Vagina (tissue), 2 donors: ENCODE measurements around the gene QSOX1. TPM values are rescaled to one million over a fixed set of nuclear protein-coding genes. Genes with fewer than 3 reads are reported as not detected.

ENCODE experiments used
- DNase-seq, 2 donors: peaks; one replicate each; pipeline ENCODE4 v3.0.0-alpha.2; 2017; ENCODE audit errors: extremely low spot score in 2 of 2
- H3K27ac ChIP-seq: fragments of 200-600 bp; sonication (generic); one replicate; pipeline ENCODE4 v1.5.1; 2019
- H3K27me3 ChIP-seq: fragments of 200-600 bp; sonication (generic); one replicate; pipeline ENCODE4 v1.5.1; 2019
- H3K36me3 ChIP-seq, 2 donors: fragments of 200-600 bp; sonication (generic); one replicate each; pipeline ENCODE4 v1.5.1; 2017 to 2019
- H3K4me1 ChIP-seq: fragments of 200-600 bp; sonication (generic); one replicate; pipeline ENCODE4 v1.5.1; 2019
- H3K4me3 ChIP-seq, 2 donors: fragments of 200-600 bp; sonication (generic); 1 replicate in 1 of 2; 2 replicates in 1 of 2; pipeline ENCODE4 v1.5.1; 2016 to 2019
- H3K9me3 ChIP-seq: fragments of 200-600 bp; sonication (generic); one replicate; pipeline ENCODE4 v1.5.1; 2019
- CTCF ChIP-seq, 3 experiments: fragments of 450-650 bp in 2 of 3; fragments of 200-600 bp in 1 of 3; sonication (generic) in 1 of 3; IDR thresholded peaks; one replicate each; pipeline ENCODE4 v1.5.1; 2017 to 2019; ENCODE audit warnings: antibody characterized with exemption in 3 of 3, mild to moderate bottlenecking in 2 of 3, moderate library complexity in 2 of 3
- POLR2A ChIP-seq, 2 donors: fragments of 450-650 bp; IDR thresholded peaks; one replicate each; pipeline ENCODE4 v1.6.1; 2017; ENCODE audit warnings: antibody characterized with exemption in 2 of 2, mild to moderate bottlenecking in 2 of 2, moderate library complexity in 2 of 2
- POLR2AphosphoS5 ChIP-seq, 2 donors: sonication (generic); formaldehyde crosslinking; IDR thresholded peaks; one replicate each; pipeline ENCODE4 v1.9.0; 2017; ENCODE audit warnings: antibody characterized with exemption in 2 of 2, mild to moderate bottlenecking in 2 of 2, low read depth in 1 of 2; ENCODE audit not compliant: insufficient read depth in 1 of 2
- intact Hi-C: fragments of 100-400 bp; cut with DNase I; formaldehyde crosslinking; loops from one replicate; pipeline ENCODE4 v1.15.1; 2023
- total RNA-seq: library from RNA; depleted of rRNA; stranded (reverse); fragments of >200 nt; gene quantifications from one replicate; pipeline ENCODE4 v1.2.3, GENCODE V29; 2016

The QSOX1 gene
- total RNA-seq, 1 donor from 2014 or later: 103 TPM

GRCh38 chr1:180168786-180169639, 14.3 kb downstream of the QSOX1 start:
- H3K27me3 ChIP-seq: no peaks in the 10 kb centered on the region
- intact Hi-C loops: no loop called here
- no peak overlapping the region for H3K4me3 ChIP-seq
- H3K4me1 ChIP-seq: peaks cover 65% of the 10 kb centered on the region
- TF ChIP-seq CTCF (IDR thresholded peaks at IDR 0.05) (no peak), POLR2AphosphoS5 (IDR thresholded peaks at IDR 0.05; ENCODE audit: insufficient read depth in 1 of 2, low read depth in 1 of 2) (peak in 1 of 2 donors; percentile 34)
- peaks cover 0 to 12% of the 10 kb centered on the region in 2 donors for H3K36me3 ChIP-seq
- no peak for DNase-seq
- no peaks in the 10 kb centered on the region for H3K9me3 ChIP-seq
- H3K27ac ChIP-seq: peak overlapping the region; percentile 73

- no peak for TF ChIP-seq CTCF (IDR thresholded peaks at IDR 0.05)
- no peak for TF ChIP-seq POLR2A (IDR thresholded peaks at IDR 0.05)
- no peak for TF ChIP-seq POLR2AphosphoS5 (IDR thresholded peaks at IDR 0.05; ENCODE audit: insufficient read depth in 1 of 2, low read depth in 1 of 2)
- intact Hi-C loops: loop anchor here (10.0 kb wide), 1 partner anchor 55 kb away; no protein-coding TSS in a partner anchor
- no peak for DNase-seq
- Histone ChIP-seq H3K4me3 (no peak overlapping the region), H3K27me3 (no peaks in the 10 kb centered on the region), H3K36me3 (peaks cover 0 to 12% of the 10 kb centered on the region in 2 donors), H3K9me3 (no peaks in the 10 kb centered on the region), H3K4me1 (peaks cover 71% of the 10 kb centered on the region), H3K27ac (no peak overlapping the region)
Observed at GRCh38 chr1:180169640-180170195, 15.0 kb downstream of the QSOX1 start.

GRCh38 chr1:180170546-180171151, 16.0 kb downstream of the QSOX1 start:
- Histone ChIP-seq H3K9me3 (no peaks in the 10 kb centered on the region), H3K4me3 (no peak overlapping the region), H3K27ac (no peak overlapping the region), H3K36me3 (peaks cover 0 to 12% of the 10 kb centered on the region in 2 donors), H3K27me3 (no peaks in the 10 kb centered on the region), H3K4me1 (peaks cover 68% of the 10 kb centered on the region)
- intact Hi-C loops: loop anchor here (10.0 kb wide), 1 partner anchor 56 kb away; no protein-coding TSS in a partner anchor
- no peak for DNase-seq
- TF ChIP-seq POLR2A (IDR thresholded peaks at IDR 0.05) (no peak), CTCF (IDR thresholded peaks at IDR 0.05) (no peak), POLR2AphosphoS5 (IDR thresholded peaks at IDR 0.05; ENCODE audit: insufficient read depth in 1 of 2, low read depth in 1 of 2) (peak in 1 of 2 donors; percentile 34)

- Histone ChIP-seq H3K36me3 (peaks cover 0 to 9% of the 10 kb centered on the region in 2 donors), H3K27me3 (no peaks in the 10 kb centered on the region), H3K4me1 (peaks cover 58% of the 10 kb centered on the region), H3K4me3 (no peak overlapping the region), H3K27ac (no peak overlapping the region), H3K9me3 (no peaks in the 10 kb centered on the region)
- TF ChIP-seq POLR2A (IDR thresholded peaks at IDR 0.05) (no peak), CTCF (IDR thresholded peaks at IDR 0.05) (no peak), POLR2AphosphoS5 (IDR thresholded peaks at IDR 0.05; ENCODE audit: insufficient read depth in 1 of 2, low read depth in 1 of 2) (no peak)
- intact Hi-C loops: loop anchor here (10.0 kb wide), 1 partner anchor 57 kb away; no protein-coding TSS in a partner anchor
- no peak for DNase-seq
Observed at GRCh38 chr1:180171691-180172090, 17.0 kb downstream of the QSOX1 start.
